ENCODE data around the gene DDIT3.

The DDIT3 gene

DNA sequence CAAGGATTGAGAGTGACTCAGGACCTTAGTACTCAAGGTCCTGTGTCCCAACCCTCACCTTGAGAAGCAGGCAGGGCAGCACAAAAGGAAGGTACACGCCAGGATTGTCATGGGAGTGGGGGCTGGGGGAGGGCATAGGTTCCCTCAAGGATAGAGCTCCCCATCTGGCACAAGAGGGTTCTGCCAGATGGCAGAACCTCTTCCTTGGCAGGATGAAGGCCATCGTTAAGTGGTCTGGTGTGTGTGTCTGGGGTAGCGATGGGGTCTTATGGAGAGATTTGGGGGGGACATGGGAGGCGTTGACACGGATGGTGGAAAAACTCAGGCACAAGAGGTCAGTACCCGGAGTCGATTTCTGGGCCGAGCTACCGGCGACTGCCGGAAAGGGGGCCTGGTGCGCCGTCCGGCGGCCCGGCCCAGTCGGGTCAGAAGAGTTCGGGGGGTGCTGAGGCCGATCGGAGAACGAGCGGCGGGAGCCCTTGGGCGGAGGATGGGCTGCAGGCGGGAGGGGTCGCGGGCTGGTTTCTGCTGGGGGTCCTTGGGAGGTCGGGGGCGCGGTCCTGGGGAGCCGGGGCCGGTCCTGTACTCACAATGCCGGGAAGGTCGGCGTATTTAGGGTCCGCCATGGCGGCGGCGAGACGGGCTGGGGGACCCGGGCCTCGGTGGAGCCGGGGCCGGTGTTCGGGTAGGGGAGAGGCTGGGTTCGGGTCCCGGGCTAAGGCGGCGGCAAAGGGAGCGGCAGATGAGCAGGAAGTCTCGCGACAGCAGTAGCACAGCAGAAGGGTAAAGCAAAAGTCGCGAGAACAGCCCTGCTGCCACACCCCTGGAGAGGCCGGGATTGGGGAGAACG is 26.3 kb upstream of the DDIT3 start, which contains the start of gene DCTN2:
TSS of gene DCTN2 (minus strand) at position 755 of the 850 bp plus-strand sequence. CDS start at position 626, 129 bp downstream.
- peak; percentile 95 for DNase-seq

DNA sequence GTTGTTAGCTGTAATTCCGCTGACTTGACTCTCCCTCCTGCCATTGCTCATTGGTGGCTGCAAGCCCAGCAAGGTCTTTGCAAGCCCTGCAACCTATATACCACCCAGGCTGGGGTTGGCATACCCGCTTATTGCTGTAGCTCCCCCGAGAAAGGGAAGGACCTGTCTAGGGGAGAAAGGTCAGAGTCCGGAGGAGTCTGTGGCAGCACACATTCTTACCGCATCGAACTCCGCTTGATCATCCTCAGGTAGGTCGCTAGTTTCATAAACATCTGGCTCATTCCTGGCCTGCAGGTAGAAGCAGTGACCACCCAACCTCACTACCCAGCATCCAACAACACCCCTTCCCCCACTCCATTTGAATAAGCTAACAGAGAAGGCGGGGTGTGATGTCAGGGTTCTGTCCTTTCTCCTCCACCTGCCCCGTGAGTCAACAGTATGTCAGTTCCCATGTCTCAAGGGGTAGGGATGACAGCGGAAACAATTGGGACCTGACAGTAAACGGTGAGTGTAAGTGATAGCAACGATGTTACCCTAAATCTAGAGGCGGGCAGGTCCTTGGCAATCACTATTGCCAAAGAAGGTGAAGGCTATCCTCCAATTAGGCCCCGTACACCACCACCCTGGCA is 25.6 kb upstream of the DDIT3 start:
- DNase-seq: no peak

DNA sequence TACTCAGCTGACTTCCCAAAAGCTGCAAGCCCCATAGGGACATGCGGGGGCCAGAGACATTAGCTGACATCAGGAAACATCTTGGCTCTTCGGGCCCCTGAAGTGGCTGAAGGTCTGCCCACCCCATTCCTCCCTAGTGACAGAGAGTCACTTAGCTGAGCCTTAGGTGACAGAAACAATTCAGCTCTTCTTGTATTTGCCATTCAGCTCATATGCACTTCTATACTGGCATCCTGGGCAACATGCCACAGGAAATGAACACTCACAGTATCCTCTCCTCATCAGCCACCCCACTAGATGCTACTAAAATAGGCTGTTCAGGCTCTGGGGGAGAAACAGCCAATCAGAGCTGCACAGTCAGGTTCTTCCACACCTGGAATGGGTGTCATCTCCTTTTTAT is 23.3 kb upstream of the DDIT3 start:
- no peak for DNase-seq

DNA sequence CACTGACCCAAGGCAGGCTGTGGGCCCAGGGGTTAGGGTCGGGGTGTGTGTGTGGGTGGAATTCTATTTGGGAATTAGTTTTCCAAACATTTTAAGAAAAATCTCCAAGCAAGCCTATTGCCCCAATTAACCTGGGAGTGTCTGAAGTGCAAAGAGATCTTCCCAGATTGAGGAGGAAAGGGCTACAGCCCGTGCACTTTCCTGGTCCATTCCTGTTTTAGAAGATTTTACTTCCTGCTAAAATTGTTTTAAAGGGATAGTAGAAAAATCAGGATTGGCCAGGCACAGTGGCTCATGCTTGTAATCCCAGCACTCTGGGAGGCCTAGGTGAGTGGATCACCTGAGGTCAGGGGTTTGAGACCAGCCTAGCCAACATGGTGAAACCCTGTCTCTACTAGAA is 21.4 kb upstream of the DDIT3 start:
- DNase-seq: no peak

DNA sequence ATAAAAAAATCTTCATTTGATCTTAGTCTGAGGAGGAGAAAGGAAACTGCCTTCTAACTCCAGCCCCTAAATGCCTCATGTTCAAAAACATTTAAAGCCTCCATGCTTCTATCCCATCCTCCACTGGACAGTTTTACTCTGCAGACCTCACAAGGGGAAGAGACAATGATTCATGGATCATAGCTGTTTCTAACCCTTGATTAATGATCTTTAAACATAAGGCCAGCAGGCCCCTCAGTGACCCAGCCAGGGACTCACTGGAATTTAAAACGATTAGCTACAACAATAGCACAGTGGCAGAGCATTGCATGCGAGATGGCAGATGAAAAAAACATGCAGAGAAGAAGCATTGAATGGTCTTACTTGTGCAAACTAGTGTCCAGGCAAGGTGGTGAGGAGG is 20.7 kb upstream of the DDIT3 start:
- no peak for DNase-seq

DNA sequence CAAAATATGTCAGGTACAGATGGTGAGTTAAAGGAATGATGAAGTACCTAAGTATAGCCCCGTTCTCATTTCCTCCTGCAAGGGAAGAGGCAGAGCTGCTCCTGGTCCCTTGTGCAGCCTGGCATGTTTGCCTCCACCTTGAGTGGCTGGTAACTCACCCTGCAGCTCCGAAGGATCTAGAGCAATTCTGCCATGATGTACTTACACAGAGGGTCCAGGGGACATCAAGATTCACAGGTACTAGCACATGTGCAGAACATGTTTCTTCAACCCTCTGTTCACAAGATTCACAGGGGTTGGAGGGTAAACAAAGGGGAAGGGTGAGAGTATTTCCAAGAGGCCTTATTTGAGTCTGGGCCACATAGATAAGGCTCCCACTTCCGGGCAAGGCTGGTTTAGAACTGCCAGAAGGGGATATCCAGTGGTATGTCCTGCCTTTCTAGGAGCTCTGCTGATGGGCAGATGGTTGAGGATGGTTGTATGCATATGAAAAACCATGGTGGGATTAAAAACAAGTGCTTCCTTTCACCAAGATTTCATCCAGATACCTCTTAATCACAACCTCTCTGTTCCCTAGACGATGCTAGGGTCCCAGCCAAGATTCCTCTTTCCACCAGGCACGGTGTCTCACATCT is 18.9 kb upstream of the DDIT3 start:
- no peak for DNase-seq

DNA sequence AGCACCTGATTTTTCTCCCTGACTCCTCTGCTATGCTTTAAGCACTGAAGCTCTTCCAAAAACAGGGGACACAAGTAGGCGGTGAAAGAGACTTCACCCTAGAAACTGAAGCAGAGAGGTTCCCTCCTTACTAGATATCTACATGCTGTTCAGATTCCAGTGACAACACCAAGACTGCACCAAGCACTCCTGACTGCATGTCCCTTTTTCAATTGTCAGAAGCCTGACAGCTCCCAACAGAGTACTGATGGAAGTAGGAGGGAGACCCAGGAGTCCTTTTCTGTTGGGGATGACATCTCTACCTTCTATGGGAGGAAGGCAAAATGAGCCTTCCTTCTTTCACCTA is 16.3 kb upstream of the DDIT3 start:
- no peak for DNase-seq

DNA sequence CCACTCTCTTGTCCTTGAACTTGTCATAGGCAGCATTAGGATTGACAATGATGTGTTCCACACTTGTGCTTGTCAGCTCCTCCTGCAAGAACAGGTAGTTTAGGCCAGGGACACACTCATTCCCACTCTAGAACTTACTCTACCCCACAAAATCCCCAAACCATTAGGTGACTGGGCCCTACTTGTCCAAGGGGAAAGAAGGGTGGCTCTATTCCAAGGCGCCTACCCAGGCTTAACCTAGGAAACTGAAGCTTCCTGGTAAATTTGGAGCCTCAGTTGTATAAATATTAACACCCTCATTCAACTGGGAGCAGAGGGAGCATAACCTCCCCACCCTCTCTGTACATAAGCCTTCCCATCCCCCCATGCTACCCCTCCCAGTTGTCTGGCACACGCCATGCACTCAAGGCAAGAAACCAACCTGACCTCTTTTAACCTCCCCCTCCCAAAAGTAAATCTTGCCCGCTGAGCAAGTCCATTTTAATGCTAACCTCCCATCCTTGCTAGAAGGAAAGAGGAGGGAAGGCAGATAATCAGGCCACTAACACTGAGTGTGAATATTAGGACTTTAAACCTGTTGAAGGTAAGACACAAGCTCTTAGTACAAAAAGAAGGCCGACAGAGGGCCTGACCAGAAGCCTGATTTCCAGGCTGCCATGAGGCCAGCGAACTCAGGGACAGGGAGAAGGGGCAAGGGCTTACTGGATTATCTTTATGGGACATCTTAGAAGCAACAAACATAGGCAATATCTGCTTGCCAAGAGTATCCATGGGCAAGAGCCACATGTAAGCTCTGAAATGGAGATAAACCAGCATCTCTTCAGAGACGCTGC is 15.7 kb upstream of the DDIT3 start:
- DNase-seq: no peak

DNA sequence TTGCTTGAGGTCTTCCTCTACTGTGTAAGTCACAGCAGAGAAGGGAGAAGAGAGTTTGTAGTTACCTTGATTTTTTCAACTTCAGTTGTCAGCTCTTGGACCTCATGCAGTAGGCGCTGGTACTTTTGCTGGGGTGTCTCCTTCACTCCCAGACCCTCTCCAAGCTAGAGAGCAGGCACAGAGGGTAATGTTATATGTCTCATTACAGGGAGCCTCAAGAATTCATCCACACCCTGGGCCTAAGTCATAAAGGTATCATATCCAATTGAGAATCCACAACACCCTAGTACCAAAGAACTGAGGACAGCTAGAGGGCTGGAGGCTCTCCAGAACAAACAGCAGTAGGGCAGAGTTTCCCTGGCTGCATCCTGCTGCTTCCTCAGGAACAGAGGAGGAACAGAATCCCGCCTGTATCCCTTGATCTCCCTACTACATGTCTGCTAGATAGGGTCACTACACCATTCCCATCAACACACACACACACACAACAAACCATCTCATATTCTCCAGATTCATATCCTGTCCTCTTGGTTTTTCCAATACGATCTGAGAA is 14.8 kb upstream of the DDIT3 start:
- DNase-seq: no peak

DNA sequence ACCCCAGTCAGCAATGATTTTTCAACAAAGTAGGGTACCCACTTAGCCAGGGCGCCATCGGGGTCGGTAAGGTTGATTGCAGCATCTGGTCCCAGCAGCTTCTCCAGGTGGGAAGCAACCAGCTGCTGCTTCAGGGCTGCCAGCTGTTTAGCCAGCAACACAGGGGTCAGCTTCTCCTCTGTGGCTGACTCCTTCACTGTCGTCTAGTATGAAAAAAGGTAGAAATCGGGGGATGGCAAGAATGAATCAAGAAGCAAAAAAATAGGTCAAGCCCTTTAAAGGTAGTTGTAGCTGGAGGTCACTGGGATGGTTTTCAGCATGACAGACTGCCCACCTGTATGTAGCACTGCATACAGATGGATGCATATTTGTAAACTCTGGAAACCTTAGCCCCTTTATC is 13.9 kb upstream of the DDIT3 start:
- no peak for DNase-seq

DNA sequence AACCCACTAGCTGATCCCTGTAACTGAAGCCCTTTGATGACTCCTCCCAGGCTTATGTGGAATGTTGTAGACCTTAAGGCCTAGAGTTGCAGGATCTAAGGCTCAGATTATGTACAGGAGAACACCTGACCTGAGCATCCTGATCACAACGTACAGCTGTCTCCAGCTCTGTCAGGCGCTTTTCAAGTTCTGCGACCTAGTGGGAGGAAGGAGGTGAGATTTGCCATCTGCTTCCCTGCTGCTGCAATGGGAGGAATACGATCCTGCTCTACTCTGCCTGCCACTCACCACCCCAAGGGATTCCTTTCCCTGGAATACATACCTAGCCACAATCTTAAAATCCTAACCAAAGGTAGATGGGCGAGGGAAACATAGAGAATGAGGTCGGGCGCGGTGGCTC is 12.8 kb upstream of the DDIT3 start:
- DNase-seq: peak; percentile 88

DNA sequence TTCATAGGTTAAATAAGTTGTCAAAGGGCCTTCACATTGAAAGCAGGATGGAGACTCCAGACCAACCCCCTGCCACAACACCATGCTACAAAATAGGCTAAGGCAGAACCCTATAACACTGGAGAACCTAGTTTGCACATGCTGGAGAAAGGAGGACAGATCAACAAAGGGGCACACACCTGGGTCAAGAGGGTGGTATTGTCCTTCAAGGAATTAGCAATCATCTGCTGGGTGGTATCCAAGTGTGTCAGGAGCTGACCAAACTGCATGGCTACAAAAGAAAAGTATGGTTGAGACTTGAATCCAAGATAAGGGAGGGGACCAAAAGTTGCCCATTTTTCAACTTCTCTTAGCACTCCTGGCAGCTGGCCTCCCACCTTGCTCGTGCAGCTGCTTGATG is 11.5 kb upstream of the DDIT3 start:
- no peak for DNase-seq

DNA sequence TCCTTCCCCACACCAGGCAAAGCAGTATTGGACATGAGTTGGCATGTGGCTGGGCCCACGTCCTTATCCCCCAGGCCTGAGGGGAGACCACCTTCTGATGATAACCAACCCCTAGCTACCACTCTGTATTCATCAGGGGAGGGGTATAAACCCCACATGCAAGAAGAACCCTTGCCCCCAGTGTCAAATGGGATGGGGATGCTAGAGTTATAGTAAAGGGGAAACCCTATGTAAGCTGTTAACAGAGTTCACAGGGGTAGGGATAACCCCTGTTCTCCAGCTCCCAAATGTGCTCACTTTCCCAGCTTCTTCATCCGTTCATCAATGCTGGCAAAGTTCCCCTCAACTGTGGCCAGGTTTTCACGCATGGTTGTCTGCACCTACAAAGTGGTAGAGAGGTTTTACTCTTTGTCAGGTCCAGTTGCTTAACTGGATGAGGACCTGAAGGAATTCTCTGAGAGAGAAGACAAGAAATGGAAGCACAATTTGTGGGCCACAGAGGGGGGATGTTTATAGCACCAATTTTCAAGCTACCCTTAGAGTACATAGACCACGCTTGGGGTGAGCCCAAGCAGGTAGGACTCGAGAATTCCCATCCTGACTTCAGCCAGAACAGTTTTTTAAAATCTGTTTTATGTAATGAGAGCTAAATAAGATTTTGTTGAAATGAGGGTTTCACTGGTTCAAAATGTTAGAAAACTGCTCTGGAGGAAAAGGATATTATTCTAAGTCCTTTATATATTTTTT is 10.3 kb upstream of the DDIT3 start:
- DNase-seq: no peak

DNA sequence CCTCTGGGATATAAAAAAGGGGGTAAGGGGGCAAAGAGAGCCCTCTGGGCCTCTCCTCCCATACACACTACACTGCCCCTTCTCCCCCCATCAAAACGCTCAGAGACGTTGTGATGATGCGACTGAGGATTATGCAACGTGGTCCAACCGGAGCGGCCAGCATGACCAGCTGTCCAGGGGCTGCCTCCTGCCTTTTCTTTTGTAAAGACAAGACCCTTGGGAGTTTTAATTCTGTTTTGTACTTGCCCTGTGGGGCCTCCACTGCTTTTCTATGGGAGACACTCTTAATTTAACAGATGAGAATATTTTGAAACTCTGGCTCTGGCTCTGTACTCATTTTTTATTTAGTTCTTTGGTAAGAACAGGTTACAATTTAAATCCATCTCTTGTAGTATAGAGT is 9.5 kb upstream of the DDIT3 start:
- DNase-seq: no peak

DNA sequence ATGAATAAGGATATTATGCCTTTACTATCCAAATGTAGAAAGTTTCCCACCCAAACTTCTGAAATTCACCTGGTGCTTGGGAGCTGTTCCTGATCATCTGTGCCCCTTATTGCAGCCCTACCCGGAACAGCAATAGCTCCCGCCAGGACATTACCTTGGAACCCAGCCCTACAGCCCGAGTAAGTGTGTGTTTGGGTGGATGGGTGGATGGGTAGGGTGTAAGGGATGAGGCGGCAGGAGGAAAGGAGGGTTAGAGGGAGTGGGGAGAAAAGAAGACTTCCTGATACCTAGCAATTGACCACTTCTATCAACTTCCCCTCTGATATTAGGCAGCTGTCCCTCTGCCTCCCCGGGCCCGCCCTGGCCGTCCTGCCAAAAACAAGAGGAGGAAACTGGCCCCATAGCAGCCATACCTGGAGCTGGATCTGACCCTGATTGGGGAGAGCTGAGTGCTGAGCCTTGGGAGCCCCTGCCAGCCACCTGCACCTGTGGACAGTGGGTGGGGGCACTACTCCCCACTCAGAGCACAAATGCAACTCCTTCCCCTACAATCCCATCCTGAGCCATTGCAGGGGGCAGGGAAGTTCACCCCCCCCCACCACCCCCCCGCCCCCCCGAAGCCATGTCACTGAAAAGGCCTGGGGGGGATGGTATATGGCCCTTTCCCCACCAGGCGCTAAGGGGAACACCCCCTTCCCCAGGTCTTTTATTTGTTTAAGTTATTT is 8.7 kb upstream of the DDIT3 start:
- DNase-seq: no peak

DNA sequence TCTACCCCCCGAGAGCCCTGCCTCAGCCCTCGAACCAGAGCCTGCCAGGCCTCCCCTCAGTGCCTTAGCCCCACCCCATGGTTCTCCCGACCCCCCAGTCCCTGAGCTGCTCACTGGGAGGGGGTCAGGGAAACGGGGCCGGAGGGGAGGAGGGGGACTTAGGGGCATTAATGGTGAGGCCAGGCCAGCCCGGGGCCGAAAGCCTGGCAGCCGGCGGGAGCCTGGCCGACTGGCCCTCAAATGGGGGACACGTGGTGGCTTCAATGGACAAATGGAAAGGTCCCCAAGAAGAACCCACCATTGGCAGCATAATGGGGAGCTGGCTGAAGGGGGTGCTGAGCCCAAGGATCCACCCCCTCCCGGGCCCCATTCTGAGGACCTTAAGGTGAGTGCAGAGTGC is 7.9 kb upstream of the DDIT3 start:
- no peak for DNase-seq

DNA sequence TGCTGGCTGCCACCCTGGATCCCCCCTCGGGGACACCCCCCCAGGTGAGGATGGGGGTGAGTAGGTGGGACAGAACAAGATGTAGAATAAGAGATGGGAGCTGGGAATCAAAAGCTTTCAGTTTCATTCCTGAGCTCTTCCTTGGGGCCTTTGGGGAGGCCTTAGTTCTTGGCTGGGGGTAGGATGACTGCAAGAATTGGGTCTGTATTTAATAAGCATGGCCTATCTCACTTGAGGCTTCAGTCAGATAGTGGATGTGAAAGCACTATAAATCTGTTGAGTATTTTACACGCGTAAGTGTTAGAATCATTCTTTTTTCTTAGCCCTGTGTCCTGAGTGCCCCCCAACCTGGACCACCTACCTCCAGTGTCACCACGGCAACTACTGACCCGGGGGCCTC is 6.9 kb upstream of the DDIT3 start:
- no peak for DNase-seq

DNA sequence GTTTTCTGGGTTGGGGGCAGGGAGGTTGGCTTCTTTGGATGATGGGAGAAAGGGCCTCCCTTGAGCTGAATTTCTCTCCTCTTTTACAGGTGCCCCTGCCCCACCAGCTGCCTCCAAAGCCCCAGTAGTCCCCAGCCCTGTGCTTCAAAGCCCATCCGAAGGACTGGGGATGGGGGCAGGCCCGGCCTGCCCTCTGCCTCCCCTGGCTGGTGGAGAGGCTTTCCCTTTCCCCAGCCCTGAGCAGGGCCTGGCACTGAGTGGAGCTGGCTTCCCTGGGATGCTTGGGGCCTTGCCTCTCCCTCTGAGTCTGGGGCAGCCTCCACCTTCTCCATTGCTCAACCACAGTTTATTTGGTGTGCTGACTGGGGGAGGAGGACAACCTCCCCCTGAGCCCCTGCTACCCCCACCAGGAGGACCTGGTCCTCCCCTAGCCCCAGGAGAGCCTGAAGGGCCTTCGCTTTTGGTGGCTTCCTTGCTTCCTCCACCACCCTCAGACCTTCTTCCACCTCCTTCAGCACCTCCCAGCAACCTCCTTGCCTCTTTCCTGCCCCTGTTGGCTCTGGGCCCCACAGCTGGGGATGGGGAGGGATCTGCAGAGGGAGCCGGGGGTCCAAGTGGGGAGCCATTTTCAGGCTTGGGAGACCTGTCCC is 6.3 kb upstream of the DDIT3 start:
- no peak for DNase-seq

DNA sequence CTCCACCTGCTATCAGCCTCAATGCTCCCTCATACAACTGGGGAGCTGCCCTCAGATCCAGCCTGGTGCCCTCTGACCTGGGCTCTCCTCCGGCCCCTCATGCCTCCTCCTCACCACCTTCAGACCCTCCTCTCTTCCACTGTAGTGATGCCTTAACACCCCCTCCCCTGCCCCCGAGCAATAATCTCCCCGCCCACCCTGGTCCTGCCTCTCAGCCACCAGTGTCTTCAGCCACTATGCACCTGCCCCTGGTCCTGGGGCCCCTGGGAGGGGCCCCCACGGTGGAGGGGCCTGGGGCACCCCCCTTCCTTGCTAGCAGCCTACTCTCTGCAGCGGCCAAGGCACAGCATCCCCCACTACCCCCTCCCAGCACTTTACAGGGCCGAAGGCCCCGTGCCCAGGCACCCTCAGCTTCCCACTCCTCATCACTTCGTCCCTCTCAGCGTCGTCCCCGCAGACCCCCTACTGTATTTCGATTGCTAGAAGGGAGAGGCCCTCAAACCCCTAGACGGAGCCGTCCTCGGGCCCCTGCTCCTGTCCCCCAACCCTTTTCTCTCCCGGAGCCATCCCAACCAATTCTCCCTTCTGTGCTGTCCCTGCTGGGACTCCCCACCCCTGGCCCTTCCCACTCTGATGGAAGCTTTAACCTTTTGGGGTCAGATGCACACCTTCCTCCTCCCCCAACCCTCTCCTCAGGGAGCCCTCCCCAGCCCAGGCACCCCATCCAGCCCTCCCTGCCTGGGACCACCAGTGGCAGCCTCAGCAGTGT is 5.5 kb upstream of the DDIT3 start:
- DNase-seq: no peak

Measured in NCI-H2171 (cell line).